Measurements from ENCODE around the gene CCDC120. TPM values are rescaled to one million over a fixed set of nuclear protein-coding genes. Genes with fewer than 3 reads are reported as not detected.
A peak's percentile ranks its signal among the peaks of the same experiment; 100 is the strongest.

The CCDC120 gene
- polyA plus RNA-seq, 3 donors = 0.11 to 0.89 TPM; not detected in 1

DNA sequence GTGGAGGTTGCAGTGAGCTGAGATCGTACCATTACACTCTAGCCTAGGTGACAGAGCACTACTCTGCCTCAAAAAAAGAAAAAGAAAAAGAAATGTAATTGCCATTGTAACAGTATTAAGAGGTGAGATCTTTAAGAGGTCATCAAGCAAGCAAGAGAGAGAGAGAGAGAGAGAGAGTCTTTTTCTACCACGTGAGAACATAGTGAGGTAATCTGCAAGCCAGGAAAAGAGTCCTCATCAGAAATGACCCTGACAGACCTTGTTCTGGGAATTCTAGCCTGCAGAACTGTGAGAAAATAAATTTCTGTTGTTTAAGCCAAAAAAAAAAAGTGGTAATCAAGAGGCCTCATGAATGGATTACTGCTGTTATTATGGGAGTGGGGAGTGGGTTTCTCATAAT is 49.8 kb downstream of the CCDC120 start:
- Histone ChIP-seq H3K27me3 (ENCODE audit: control insufficient read depth in 2 of 2, insufficient read depth in 2 of 2, low read length in 2 of 2) (no peaks in the 10 kb centered on the region), H3K9ac (ENCODE audit: insufficient read depth, low read length, poor library complexity, severe bottlenecking) (no peak overlapping the region), H3K4me3 (replicated peaks in 1 of 3; ENCODE audit: low read depth in 2 of 3, low read length in 3 of 3) (no peak overlapping the region), H3K27ac (ENCODE audit: low read depth in 1 of 2, low read length in 2 of 2) (no peak overlapping the region), H3K36me3 (replicated peaks in 1 of 2; ENCODE audit: control insufficient read depth in 1 of 2, insufficient read depth in 2 of 2, low read length in 2 of 2) (peaks cover 25 to 32% of the 10 kb centered on the region in 2 donors), H3K79me2 (ENCODE audit: insufficient read depth, low read length) (no peaks in the 10 kb centered on the region), H3K4me1 (ENCODE audit: control insufficient read depth in 1 of 2, insufficient read depth in 2 of 2, low read length in 2 of 2) (no peaks in the 10 kb centered on the region), H3K4me2 (replicated peaks; ENCODE audit: extremely low read depth, low read length, poor library complexity, severe bottlenecking) (no peak overlapping the region), H4K20me1 (ENCODE audit: insufficient read depth, low read length) (no peaks in the 10 kb centered on the region), H3K9me3 (replicated peaks in 1 of 2; ENCODE audit: control insufficient read depth in 1 of 2, insufficient read depth in 1 of 2, low read length in 2 of 2) (no peaks in the 10 kb centered on the region), H2AFZ (ENCODE audit: insufficient read depth, low read depth, low read length, poor library complexity, severe bottlenecking) (no peak overlapping the region)
- no peaks in the 10 kb centered on the region for H3K4me1 Mint-ChIP-seq
- TF ChIP-seq, protein P1, sequence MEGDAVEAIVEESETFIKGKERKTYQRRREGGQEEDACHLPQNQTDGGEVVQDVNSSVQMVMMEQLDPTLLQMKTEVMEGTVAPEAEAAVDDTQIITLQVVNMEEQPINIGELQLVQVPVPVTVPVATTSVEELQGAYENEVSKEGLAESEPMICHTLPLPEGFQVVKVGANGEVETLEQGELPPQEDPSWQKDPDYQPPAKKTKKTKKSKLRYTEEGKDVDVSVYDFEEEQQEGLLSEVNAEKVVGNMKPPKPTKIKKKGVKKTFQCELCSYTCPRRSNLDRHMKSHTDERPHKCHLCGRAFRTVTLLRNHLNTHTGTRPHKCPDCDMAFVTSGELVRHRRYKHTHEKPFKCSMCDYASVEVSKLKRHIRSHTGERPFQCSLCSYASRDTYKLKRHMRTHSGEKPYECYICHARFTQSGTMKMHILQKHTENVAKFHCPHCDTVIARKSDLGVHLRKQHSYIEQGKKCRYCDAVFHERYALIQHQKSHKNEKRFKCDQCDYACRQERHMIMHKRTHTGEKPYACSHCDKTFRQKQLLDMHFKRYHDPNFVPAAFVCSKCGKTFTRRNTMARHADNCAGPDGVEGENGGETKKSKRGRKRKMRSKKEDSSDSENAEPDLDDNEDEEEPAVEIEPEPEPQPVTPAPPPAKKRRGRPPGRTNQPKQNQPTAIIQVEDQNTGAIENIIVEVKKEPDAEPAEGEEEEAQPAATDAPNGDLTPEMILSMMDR (IDR thresholded peaks at IDR 0.05) = no peak
- DNase-seq = no peak
- H3K36me3 Mint-ChIP-seq = peaks cover 27 to 41% of the 10 kb centered on the region in 2 donors
- intact Hi-C loops (cut with micrococcal nuclease) = no loop called here
- H3K27me3 Mint-ChIP-seq (ENCODE audit: low read depth in 3 of 3) = peaks cover 0 to 1% (median 0%) of the 10 kb centered on the region in 3 donors
- peaks cover 0 to 2% (median 0%) of the 10 kb centered on the region in 7 donors for H3K9me3 Mint-ChIP-seq
- H3K27ac Mint-ChIP-seq = peak overlapping the region in 1 of 7 donors; percentile 48
- WGBS (ENCODE audit: insufficient coverage) = 100% methylated on average over 1 of the region's 2 CpGs
- H3K4me3 Mint-ChIP-seq = no peak overlapping the region

DNA sequence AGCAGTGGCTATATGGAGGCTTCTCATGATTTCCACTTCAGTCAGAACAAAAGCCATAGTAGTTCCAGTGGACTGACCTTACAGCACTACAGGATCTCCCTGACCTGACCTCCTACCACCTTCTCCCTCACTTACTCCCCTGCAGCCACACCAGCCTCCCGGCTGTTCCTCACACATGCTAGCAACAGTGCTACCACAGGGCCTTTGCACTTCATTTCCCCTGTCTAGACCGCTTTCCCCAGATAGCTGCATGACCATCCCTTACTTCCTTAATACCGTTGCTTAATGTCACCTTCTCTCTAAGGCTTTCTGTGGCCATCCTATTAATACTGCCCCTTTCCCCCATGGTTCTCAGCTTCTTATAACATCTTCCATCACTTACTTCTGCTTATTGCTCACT is 51.6 kb downstream of the CCDC120 start:
- no peak overlapping the region for H3K27ac Mint-ChIP-seq
- no peak overlapping the region for H3K4me3 Mint-ChIP-seq
- Histone ChIP-seq H3K4me3 (replicated peaks in 1 of 3; ENCODE audit: low read depth in 2 of 3, low read length in 3 of 3) (no peak overlapping the region), H3K79me2 (ENCODE audit: insufficient read depth, low read length) (no peaks in the 10 kb centered on the region), H3K9ac (ENCODE audit: insufficient read depth, low read length, poor library complexity, severe bottlenecking) (no peak overlapping the region), H3K9me3 (replicated peaks in 1 of 2; ENCODE audit: control insufficient read depth in 1 of 2, insufficient read depth in 1 of 2, low read length in 2 of 2) (no peaks in the 10 kb centered on the region), H3K4me1 (ENCODE audit: control insufficient read depth in 1 of 2, insufficient read depth in 2 of 2, low read length in 2 of 2) (no peaks in the 10 kb centered on the region), H3K27ac (ENCODE audit: low read depth in 1 of 2, low read length in 2 of 2) (no peak overlapping the region), H2AFZ (ENCODE audit: insufficient read depth, low read depth, low read length, poor library complexity, severe bottlenecking) (no peak overlapping the region), H3K36me3 (replicated peaks in 1 of 2; ENCODE audit: control insufficient read depth in 1 of 2, insufficient read depth in 2 of 2, low read length in 2 of 2) (peaks cover 35 to 43% of the 10 kb centered on the region in 2 donors), H3K4me2 (replicated peaks; ENCODE audit: extremely low read depth, low read length, poor library complexity, severe bottlenecking) (no peak overlapping the region), H3K27me3 (ENCODE audit: control insufficient read depth in 2 of 2, insufficient read depth in 2 of 2, low read length in 2 of 2) (no peaks in the 10 kb centered on the region), H4K20me1 (ENCODE audit: insufficient read depth, low read length) (no peaks in the 10 kb centered on the region)
- H3K27me3 Mint-ChIP-seq (ENCODE audit: low read depth in 3 of 3) = peaks cover 0 to 3% (median 0%) of the 10 kb centered on the region in 3 donors
- no peaks in the 10 kb centered on the region for H3K4me1 Mint-ChIP-seq
- TF ChIP-seq, protein P1 (IDR thresholded peaks at IDR 0.05) = no peak
- no peak for DNase-seq
- WGBS (ENCODE audit: insufficient coverage) = no CpG with 5 or more reads among the region's 3 CpGs
- H3K9me3 Mint-ChIP-seq = peaks cover 0 to 2% (median 0%) of the 10 kb centered on the region in 7 donors
- peaks cover 32 to 53% of the 10 kb centered on the region in 2 donors for H3K36me3 Mint-ChIP-seq
- intact Hi-C loops (cut with micrococcal nuclease) = no loop called here

All from CD14-positive monocyte (primary cell).